ENCODE results near the gene CREB3. TPM values are rescaled to one million over a fixed set of nuclear protein-coding genes. Genes with fewer than 3 reads are reported as not detected.

The CREB3 gene
- total and polyA plus RNA-seq, 2 experiments from 2014 or later, result 20.3 to 32.4 TPM

DNA sequence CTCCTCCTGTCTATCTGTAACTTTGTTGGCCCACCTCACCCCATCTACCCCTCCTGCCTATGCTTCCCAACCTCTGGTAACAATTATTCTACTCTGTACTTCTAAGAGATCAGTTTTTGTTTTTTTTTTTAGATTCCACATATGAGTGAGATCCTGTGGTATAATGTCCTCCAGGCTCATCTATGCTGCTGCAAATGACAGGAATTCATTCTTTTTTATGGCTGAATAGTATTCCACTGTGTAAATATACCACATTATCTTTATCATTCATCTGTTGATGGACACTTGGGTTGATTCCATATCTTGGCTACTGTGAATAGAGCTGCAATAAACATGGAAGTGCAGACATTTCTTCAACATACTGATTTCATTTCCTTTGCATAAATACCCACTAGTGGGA is 51.0 kb downstream of the CREB3 start (continued):
- TF ChIP-seq, protein P1, sequence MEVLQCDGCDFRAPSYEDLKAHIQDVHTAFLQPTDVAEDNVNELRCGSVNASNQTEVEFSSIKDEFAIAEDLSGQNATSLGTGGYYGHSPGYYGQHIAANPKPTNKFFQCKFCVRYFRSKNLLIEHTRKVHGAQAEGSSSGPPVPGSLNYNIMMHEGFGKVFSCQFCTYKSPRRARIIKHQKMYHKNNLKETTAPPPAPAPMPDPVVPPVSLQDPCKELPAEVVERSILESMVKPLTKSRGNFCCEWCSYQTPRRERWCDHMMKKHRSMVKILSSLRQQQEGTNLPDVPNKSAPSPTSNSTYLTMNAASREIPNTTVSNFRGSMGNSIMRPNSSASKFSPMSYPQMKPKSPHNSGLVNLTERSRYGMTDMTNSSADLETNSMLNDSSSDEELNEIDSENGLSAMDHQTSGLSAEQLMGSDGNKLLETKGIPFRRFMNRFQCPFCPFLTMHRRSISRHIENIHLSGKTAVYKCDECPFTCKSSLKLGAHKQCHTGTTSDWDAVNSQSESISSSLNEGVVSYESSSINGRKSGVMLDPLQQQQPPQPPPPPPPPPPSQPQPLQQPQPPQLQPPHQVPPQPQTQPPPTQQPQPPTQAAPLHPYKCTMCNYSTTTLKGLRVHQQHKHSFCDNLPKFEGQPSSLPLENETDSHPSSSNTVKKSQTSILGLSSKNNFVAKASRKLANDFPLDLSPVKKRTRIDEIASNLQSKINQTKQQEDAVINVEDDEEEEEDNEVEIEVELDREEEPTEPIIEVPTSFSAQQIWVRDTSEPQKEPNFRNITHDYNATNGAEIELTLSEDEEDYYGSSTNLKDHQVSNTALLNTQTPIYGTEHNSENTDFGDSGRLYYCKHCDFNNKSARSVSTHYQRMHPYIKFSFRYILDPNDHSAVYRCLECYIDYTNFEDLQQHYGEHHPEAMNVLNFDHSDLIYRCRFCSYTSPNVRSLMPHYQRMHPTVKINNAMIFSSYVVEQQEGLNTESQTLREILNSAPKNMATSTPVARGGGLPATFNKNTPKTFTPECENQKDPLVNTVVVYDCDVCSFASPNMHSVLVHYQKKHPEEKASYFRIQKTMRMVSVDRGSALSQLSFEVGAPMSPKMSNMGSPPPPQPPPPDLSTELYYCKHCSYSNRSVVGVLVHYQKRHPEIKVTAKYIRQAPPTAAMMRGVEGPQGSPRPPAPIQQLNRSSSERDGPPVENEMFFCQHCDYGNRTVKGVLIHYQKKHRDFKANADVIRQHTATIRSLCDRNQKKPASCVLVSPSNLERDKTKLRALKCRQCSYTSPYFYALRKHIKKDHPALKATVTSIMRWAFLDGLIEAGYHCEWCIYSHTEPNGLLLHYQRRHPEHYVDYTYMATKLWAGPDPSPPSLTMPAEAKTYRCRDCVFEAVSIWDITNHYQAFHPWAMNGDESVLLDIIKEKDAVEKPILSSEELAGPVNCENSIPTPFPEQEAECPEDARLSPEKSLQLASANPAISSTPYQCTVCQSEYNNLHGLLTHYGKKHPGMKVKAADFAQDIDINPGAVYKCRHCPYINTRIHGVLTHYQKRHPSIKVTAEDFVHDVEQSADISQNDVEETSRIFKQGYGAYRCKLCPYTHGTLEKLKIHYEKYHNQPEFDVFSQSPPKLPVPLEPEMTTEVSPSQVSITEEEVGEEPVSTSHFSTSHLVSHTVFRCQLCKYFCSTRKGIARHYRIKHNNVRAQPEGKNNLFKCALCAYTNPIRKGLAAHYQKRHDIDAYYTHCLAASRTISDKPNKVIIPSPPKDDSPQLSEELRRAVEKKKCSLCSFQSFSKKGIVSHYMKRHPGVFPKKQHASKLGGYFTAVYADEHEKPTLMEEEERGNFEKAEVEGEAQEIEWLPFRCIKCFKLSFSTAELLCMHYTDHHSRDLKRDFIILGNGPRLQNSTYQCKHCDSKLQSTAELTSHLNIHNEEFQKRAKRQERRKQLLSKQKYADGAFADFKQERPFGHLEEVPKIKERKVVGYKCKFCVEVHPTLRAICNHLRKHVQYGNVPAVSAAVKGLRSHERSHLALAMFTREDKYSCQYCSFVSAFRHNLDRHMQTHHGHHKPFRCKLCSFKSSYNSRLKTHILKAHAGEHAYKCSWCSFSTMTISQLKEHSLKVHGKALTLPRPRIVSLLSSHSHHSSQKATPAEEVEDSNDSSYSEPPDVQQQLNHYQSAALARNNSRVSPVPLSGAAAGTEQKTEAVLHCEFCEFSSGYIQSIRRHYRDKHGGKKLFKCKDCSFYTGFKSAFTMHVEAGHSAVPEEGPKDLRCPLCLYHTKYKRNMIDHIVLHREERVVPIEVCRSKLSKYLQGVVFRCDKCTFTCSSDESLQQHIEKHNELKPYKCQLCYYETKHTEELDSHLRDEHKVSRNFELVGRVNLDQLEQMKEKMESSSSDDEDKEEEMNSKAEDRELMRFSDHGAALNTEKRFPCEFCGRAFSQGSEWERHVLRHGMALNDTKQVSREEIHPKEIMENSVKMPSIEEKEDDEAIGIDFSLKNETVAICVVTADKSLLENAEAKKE (CRISPR knock-in tag; IDR thresholded peaks at IDR 0.05), result no peak
- TF ChIP-seq ZNF331 (CRISPR knock-in tag; IDR thresholded peaks at IDR 0.05; ENCODE audit: low read depth), result no peak
- TF ChIP-seq, protein P2, sequence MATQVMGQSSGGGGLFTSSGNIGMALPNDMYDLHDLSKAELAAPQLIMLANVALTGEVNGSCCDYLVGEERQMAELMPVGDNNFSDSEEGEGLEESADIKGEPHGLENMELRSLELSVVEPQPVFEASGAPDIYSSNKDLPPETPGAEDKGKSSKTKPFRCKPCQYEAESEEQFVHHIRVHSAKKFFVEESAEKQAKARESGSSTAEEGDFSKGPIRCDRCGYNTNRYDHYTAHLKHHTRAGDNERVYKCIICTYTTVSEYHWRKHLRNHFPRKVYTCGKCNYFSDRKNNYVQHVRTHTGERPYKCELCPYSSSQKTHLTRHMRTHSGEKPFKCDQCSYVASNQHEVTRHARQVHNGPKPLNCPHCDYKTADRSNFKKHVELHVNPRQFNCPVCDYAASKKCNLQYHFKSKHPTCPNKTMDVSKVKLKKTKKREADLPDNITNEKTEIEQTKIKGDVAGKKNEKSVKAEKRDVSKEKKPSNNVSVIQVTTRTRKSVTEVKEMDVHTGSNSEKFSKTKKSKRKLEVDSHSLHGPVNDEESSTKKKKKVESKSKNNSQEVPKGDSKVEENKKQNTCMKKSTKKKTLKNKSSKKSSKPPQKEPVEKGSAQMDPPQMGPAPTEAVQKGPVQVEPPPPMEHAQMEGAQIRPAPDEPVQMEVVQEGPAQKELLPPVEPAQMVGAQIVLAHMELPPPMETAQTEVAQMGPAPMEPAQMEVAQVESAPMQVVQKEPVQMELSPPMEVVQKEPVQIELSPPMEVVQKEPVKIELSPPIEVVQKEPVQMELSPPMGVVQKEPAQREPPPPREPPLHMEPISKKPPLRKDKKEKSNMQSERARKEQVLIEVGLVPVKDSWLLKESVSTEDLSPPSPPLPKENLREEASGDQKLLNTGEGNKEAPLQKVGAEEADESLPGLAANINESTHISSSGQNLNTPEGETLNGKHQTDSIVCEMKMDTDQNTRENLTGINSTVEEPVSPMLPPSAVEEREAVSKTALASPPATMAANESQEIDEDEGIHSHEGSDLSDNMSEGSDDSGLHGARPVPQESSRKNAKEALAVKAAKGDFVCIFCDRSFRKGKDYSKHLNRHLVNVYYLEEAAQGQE (IDR thresholded peaks at IDR 0.05; ENCODE audit: unreplicated experiment), result no peak

Small RNAs within 50 kb of the gene (microRNA-seq; reads per million reads assigned to microRNA genes)
- gene MIR6852 (not detected), gene MIR6853 (not detected)

Small RNAs within 50 kb of the gene (small RNA-seq; reads per million reads assigned to genes)
- not detected for gene MIR6853 (ENCODE audit: low replicate concordance)

Other genes with a start within 250 kb of the CREB3 start
- gene RUSC2, start 242.6 kb upstream of the CREB3 start, total RNA-seq (2014; rRNA removed; shearing (Covaris generic)), result 5.6 and 8.2 TPM in 2 replicates
- gene RUSC2, start 242.6 kb upstream of the CREB3 start, polyA plus RNA-seq (2016; fragmentation: Nextera tagmentation; extraction: Ambion mirVana), result 2.8 and 3.0 TPM in 2 replicates
- gene TESK1, start 127.4 kb upstream of the CREB3 start, total RNA-seq (2014; rRNA removed; shearing (Covaris generic)), result 8.2 and 10.7 TPM in 2 replicates
- 6.8 and 7.3 TPM in 2 replicates for gene TESK1, start 127.4 kb upstream of the CREB3 start, polyA plus RNA-seq (2016; fragmentation: Nextera tagmentation; extraction: Ambion mirVana)
- gene CD72, start 114.3 kb upstream of the CREB3 start, total RNA-seq (2014; rRNA removed; shearing (Covaris generic)), result 2.7 and 4.8 TPM in 2 replicates
- gene CD72, start 114.3 kb upstream of the CREB3 start, polyA plus RNA-seq (2016; fragmentation: Nextera tagmentation; extraction: Ambion mirVana), result 4.6 and 4.7 TPM in 2 replicates
- 14.7 and 16.4 TPM in 2 replicates for gene SIT1, start 81.7 kb upstream of the CREB3 start, total RNA-seq (2014; rRNA removed; shearing (Covaris generic))
- gene SIT1, start 81.7 kb upstream of the CREB3 start, polyA plus RNA-seq (2016; fragmentation: Nextera tagmentation; extraction: Ambion mirVana), result 13.2 TPM in 2 replicates
- gene RMRP, start 74.6 kb upstream of the CREB3 start, total RNA-seq (2014; rRNA removed; shearing (Covaris generic)), result 8,626 and 33,360 TPM in 2 replicates
- 15.3 and 43.0 TPM in 2 replicates for gene RMRP, start 74.6 kb upstream of the CREB3 start, polyA plus RNA-seq (2016; fragmentation: Nextera tagmentation; extraction: Ambion mirVana)
- 2.4 and 6.9 TPM in 2 replicates for gene CCDC107, start 74.4 kb upstream of the CREB3 start, total RNA-seq (2014; rRNA removed; shearing (Covaris generic))
- gene CCDC107, start 74.4 kb upstream of the CREB3 start, polyA plus RNA-seq (2016; fragmentation: Nextera tagmentation; extraction: Ambion mirVana), result 18.4 and 20.8 TPM in 2 replicates
- 16.8 and 25.7 TPM in 2 replicates for gene ARHGEF39, start 67.5 kb upstream of the CREB3 start, total RNA-seq (2014; rRNA removed; shearing (Covaris generic))
- 25.2 and 31.0 TPM in 2 replicates for gene ARHGEF39, start 67.5 kb upstream of the CREB3 start, polyA plus RNA-seq (2016; fragmentation: Nextera tagmentation; extraction: Ambion mirVana)
- gene CA9, start 58.7 kb upstream of the CREB3 start, total RNA-seq (2014; rRNA removed; shearing (Covaris generic)), result not detected in 2 replicates
- gene CA9, start 58.7 kb upstream of the CREB3 start, polyA plus RNA-seq (2016; fragmentation: Nextera tagmentation; extraction: Ambion mirVana), result 1.1 and 2.2 TPM in 2 replicates
- gene TPM2, start 42.7 kb upstream of the CREB3 start, total RNA-seq (2014; rRNA removed; shearing (Covaris generic)), result 116 and 141 TPM in 2 replicates
- 488 and 540 TPM in 2 replicates for gene TPM2, start 42.7 kb upstream of the CREB3 start, polyA plus RNA-seq (2016; fragmentation: Nextera tagmentation; extraction: Ambion mirVana)
- gene TLN1, start 471 bp upstream of the CREB3 start, total RNA-seq (2014; rRNA removed; shearing (Covaris generic)), result 116 and 120 TPM in 2 replicates
- 21.5 and 26.0 TPM in 2 replicates for gene TLN1, start 471 bp upstream of the CREB3 start, polyA plus RNA-seq (2016; fragmentation: Nextera tagmentation; extraction: Ambion mirVana)
- 80.1 and 80.2 TPM in 2 replicates for gene GBA2, start 16.6 kb downstream of the CREB3 start, total RNA-seq (2014; rRNA removed; shearing (Covaris generic))
- gene GBA2, start 16.6 kb downstream of the CREB3 start, polyA plus RNA-seq (2016; fragmentation: Nextera tagmentation; extraction: Ambion mirVana), result 32.1 and 32.8 TPM in 2 replicates
- gene RGP1, start 16.6 kb downstream of the CREB3 start, total RNA-seq (2014; rRNA removed; shearing (Covaris generic)), result 12.9 and 16.0 TPM in 2 replicates
- 2.7 and 2.8 TPM in 2 replicates for gene RGP1, start 16.6 kb downstream of the CREB3 start, polyA plus RNA-seq (2016; fragmentation: Nextera tagmentation; extraction: Ambion mirVana)
- not detected in 2 replicates for gene MSMP, start 21.6 kb downstream of the CREB3 start, total RNA-seq (2014; rRNA removed; shearing (Covaris generic))
- gene MSMP, start 21.6 kb downstream of the CREB3 start, polyA plus RNA-seq (2016; fragmentation: Nextera tagmentation; extraction: Ambion mirVana), result 0.57 and 0.81 TPM in 2 replicates
- 7.6 and 14.4 TPM in 2 replicates for gene NPR2, start 58.9 kb downstream of the CREB3 start, total RNA-seq (2014; rRNA removed; shearing (Covaris generic))
- 9.0 and 9.8 TPM in 2 replicates for gene NPR2, start 58.9 kb downstream of the CREB3 start, polyA plus RNA-seq (2016; fragmentation: Nextera tagmentation; extraction: Ambion mirVana)
- gene SPAG8, start 79.6 kb downstream of the CREB3 start, total RNA-seq (2014; rRNA removed; shearing (Covaris generic)), result 0.45 TPM in 1 of 2 replicates, not detected in the other
- 0.17 and 0.45 TPM in 2 replicates for gene SPAG8, start 79.6 kb downstream of the CREB3 start, polyA plus RNA-seq (2016; fragmentation: Nextera tagmentation; extraction: Ambion mirVana)
- 20.9 and 23.8 TPM in 2 replicates for gene HINT2, start 82.4 kb downstream of the CREB3 start, total RNA-seq (2014; rRNA removed; shearing (Covaris generic))
- 69.9 and 74.5 TPM in 2 replicates for gene HINT2, start 82.4 kb downstream of the CREB3 start, polyA plus RNA-seq (2016; fragmentation: Nextera tagmentation; extraction: Ambion mirVana)
- gene FAM221B, start 96.1 kb downstream of the CREB3 start, total RNA-seq (2014; rRNA removed; shearing (Covaris generic)), result not detected in 2 replicates
- gene FAM221B, start 96.1 kb downstream of the CREB3 start, polyA plus RNA-seq (2016; fragmentation: Nextera tagmentation; extraction: Ambion mirVana), result 0.09 and 0.47 TPM in 2 replicates
- 5.5 and 7.5 TPM in 2 replicates for gene TMEM8B, start 96.6 kb downstream of the CREB3 start, total RNA-seq (2014; rRNA removed; shearing (Covaris generic))
- gene TMEM8B, start 96.6 kb downstream of the CREB3 start, polyA plus RNA-seq (2016; fragmentation: Nextera tagmentation; extraction: Ambion mirVana), result 3.6 and 4.2 TPM in 2 replicates
- gene OR13J1, start 137.7 kb downstream of the CREB3 start, total RNA-seq (2014; rRNA removed; shearing (Covaris generic)), result not detected in 2 replicates
- 0.15 TPM in 1 of 2 replicates, not detected in the other for gene OR13J1, start 137.7 kb downstream of the CREB3 start, polyA plus RNA-seq (2016; fragmentation: Nextera tagmentation; extraction: Ambion mirVana)
- gene HRCT1, start 173.5 kb downstream of the CREB3 start, total RNA-seq (2014; rRNA removed; shearing (Covaris generic)), result not detected in 2 replicates
- gene HRCT1, start 173.5 kb downstream of the CREB3 start, polyA plus RNA-seq (2016; fragmentation: Nextera tagmentation; extraction: Ambion mirVana), result not detected in 2 replicates
- gene SPAAR, start 176.8 kb downstream of the CREB3 start, total RNA-seq (2014; rRNA removed; shearing (Covaris generic)), result not detected in 2 replicates
- 0.17 TPM in 1 of 2 replicates, not detected in the other for gene SPAAR, start 176.8 kb downstream of the CREB3 start, polyA plus RNA-seq (2016; fragmentation: Nextera tagmentation; extraction: Ambion mirVana)
- not detected in 2 replicates for gene OR2S2, start 225.5 kb downstream of the CREB3 start, total RNA-seq (2014; rRNA removed; shearing (Covaris generic))
- not detected in 2 replicates for gene OR2S2, start 225.5 kb downstream of the CREB3 start, polyA plus RNA-seq (2016; fragmentation: Nextera tagmentation; extraction: Ambion mirVana)